Measurements from ENCODE around the gene PIPOX.

DNA sequence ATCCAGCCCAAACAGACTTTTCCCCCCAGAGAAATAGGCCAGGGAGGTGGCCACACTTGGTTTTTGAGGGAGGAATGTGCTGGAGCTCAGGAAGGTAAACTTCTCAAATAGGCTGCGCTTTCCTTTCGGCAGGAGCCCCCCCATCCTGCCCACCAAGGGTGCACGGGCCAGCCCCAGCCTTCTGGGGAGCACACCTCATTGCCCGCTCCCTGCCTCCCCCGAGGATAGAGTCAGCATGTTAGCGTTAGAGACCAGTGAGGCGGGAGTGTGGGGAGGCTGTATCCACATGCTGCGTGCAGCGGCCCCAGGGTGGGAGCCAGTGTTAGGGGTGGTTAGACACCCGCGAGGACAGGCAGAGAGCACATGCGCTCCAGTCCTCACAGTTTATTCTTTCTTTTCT, 42.3 kb downstream of the PIPOX start:
- TF ChIP-seq, protein P1, sequence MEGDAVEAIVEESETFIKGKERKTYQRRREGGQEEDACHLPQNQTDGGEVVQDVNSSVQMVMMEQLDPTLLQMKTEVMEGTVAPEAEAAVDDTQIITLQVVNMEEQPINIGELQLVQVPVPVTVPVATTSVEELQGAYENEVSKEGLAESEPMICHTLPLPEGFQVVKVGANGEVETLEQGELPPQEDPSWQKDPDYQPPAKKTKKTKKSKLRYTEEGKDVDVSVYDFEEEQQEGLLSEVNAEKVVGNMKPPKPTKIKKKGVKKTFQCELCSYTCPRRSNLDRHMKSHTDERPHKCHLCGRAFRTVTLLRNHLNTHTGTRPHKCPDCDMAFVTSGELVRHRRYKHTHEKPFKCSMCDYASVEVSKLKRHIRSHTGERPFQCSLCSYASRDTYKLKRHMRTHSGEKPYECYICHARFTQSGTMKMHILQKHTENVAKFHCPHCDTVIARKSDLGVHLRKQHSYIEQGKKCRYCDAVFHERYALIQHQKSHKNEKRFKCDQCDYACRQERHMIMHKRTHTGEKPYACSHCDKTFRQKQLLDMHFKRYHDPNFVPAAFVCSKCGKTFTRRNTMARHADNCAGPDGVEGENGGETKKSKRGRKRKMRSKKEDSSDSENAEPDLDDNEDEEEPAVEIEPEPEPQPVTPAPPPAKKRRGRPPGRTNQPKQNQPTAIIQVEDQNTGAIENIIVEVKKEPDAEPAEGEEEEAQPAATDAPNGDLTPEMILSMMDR (IDR thresholded peaks at IDR 0.05; ENCODE audit: low read depth, low read length): no peak
- no peak for TF ChIP-seq EZH2phosphoT487 (IDR thresholded peaks at IDR 0.05; ENCODE audit: low read depth)
